COLO668 (cell line): ENCODE results near the gene CELF4.

ENCODE experiments used
- DNase-seq: peaks from one replicate; lab custom pipeline; 2025; ENCODE audit not compliant: unreplicated experiment; lab: John Stamatoyannopoulos, UW

CELF4 gene

GRCh38 chr18:37497853-37498518 lies 67.6 kb downstream of the CELF4 start:
- no peak for DNase-seq

- DNase-seq = no peak
Measured at GRCh38 chr18:37496568-37496967, 69.0 kb downstream of the CELF4 start.

- DNase-seq = no peak
Measured at GRCh38 chr18:37495354-37495753, 70.2 kb downstream of the CELF4 start.

GRCh38 chr18:37494406-37494805 lies 71.2 kb downstream of the CELF4 start:
- DNase-seq = no peak

GRCh38 chr18:37493352-37493935 lies 72.2 kb downstream of the CELF4 start:
- DNase-seq = no peak

GRCh38 chr18:37492952-37493351 lies 72.6 kb downstream of the CELF4 start:
- no peak for DNase-seq

GRCh38 chr18:37491526-37491925 lies 74.1 kb downstream of the CELF4 start:
- DNase-seq = no peak

- DNase-seq = no peak
Measured at GRCh38 chr18:37489998-37490397, 75.6 kb downstream of the CELF4 start.

- DNase-seq = no peak
Measured at GRCh38 chr18:37489011-37489410, 76.6 kb downstream of the CELF4 start.

GRCh38 chr18:37487400-37487867 lies 78.2 kb downstream of the CELF4 start:
- DNase-seq = no peak

GRCh38 chr18:37486848-37487247 lies 78.8 kb downstream of the CELF4 start:
- DNase-seq = no peak

- peak; percentile 91 for DNase-seq
Measured at GRCh38 chr18:37484983-37485834, 80.4 kb downstream of the CELF4 start.

- DNase-seq = peak; percentile 56
Measured at GRCh38 chr18:37483984-37484819, 81.4 kb downstream of the CELF4 start.

GRCh38 chr18:37483221-37483971 lies 82.2 kb downstream of the CELF4 start:
- no peak for DNase-seq

GRCh38 chr18:37482433-37482832 lies 83.2 kb downstream of the CELF4 start:
- no peak for DNase-seq

- DNase-seq = no peak
Measured at GRCh38 chr18:37482002-37482401, 83.6 kb downstream of the CELF4 start.

GRCh38 chr18:37481491-37481890 lies 84.1 kb downstream of the CELF4 start:
- DNase-seq = no peak

- peak; percentile 14 for DNase-seq
Measured at GRCh38 chr18:37481072-37481471, 84.5 kb downstream of the CELF4 start.

GRCh38 chr18:37476611-37477295 lies 88.8 kb downstream of the CELF4 start:
- no peak for DNase-seq

- DNase-seq = peak; percentile 60
Measured at GRCh38 chr18:37476182-37476581, 89.4 kb downstream of the CELF4 start.
